ENCODE results near the gene KPNA3. TPM values are rescaled to one million over a fixed set of nuclear protein-coding genes. Genes with fewer than 3 reads are reported as not detected.
"Not testable (repeated sequence)": the region's sequence is repeated elsewhere in the genome, so short reads cannot be mapped to it uniquely, and the experiment has no call there.

KPNA3 gene
- total RNA-seq, 1 donor from 2014 or later, result 32.2 TPM

- no peak for DNase-seq (ENCODE audit: low read depth)
- no peaks in the 10 kb centered on the region for H3K36me3 ChIP-seq (ENCODE audit: control insufficient read depth, insufficient read depth, low read length)
- no peak overlapping the region for H3K4me3 ChIP-seq (ENCODE audit: low read depth, low read length)
- TF ChIP-seq CTCF (IDR thresholded peaks at IDR 0.05; ENCODE audit: insufficient read depth, low read length, poor library complexity, severe bottlenecking), result no peak
- H3K27me3 ChIP-seq (ENCODE audit: control insufficient read depth, insufficient read depth, low read length), result no peaks in the 10 kb centered on the region
These were observed 14.5 kb downstream of the KPNA3 start for GRCh38 chr13:49777746-49778614.

- Histone ChIP-seq H3K36me3 (ENCODE audit: control insufficient read depth, insufficient read depth, low read length) (no peaks in the 10 kb centered on the region), H3K27me3 (ENCODE audit: control insufficient read depth, insufficient read depth, low read length) (no peaks in the 10 kb centered on the region), H3K4me3 (ENCODE audit: low read depth, low read length) (no peak overlapping the region)
- no peak for TF ChIP-seq CTCF (IDR thresholded peaks at IDR 0.05; ENCODE audit: insufficient read depth, low read length, poor library complexity, severe bottlenecking)
- DNase-seq (ENCODE audit: low read depth), result no peak
These were observed 15.6 kb downstream of the KPNA3 start for GRCh38 chr13:49776871-49777270.

- DNase-seq (ENCODE audit: low read depth), result no peak
- H3K27me3 ChIP-seq (ENCODE audit: control insufficient read depth, insufficient read depth, low read length), result no peaks in the 10 kb centered on the region
- TF ChIP-seq CTCF (IDR thresholded peaks at IDR 0.05; ENCODE audit: insufficient read depth, low read length, poor library complexity, severe bottlenecking), result no peak
These were observed 18.0 kb downstream of the KPNA3 start for GRCh38 chr13:49774376-49775005.

GRCh38 chr13:49772828-49773227 is 19.7 kb downstream of the KPNA3 start:
- Histone ChIP-seq H3K27me3 (ENCODE audit: control insufficient read depth, insufficient read depth, low read length) (no peaks in the 10 kb centered on the region), H3K4me3 (ENCODE audit: low read depth, low read length) (no peak overlapping the region), H3K36me3 (ENCODE audit: control insufficient read depth, insufficient read depth, low read length) (no peaks in the 10 kb centered on the region)
- TF ChIP-seq CTCF (IDR thresholded peaks at IDR 0.05; ENCODE audit: insufficient read depth, low read length, poor library complexity, severe bottlenecking), result no peak
- DNase-seq (ENCODE audit: low read depth), result no peak

More at GRCh38 chr13:49774376-49775005, 18.0 kb downstream of the KPNA3 start:
- H3K4me3 ChIP-seq (ENCODE audit: low read depth, low read length), result no peak overlapping the region
- H3K36me3 ChIP-seq (ENCODE audit: control insufficient read depth, insufficient read depth, low read length), result no peaks in the 10 kb centered on the region

- not testable (repeated sequence) for H3K36me3 ChIP-seq (ENCODE audit: control insufficient read depth, insufficient read depth, low read length); H3K27me3 ChIP-seq (ENCODE audit: control insufficient read depth, insufficient read depth, low read length); H3K4me3 ChIP-seq (ENCODE audit: low read depth, low read length); DNase-seq (ENCODE audit: low read depth)
These were observed 30.7 kb downstream of the KPNA3 start for GRCh38 chr13:49761811-49762210.

- DNase-seq (ENCODE audit: low read depth), result no peak
- no peak for TF ChIP-seq CTCF (IDR thresholded peaks at IDR 0.05; ENCODE audit: insufficient read depth, low read length, poor library complexity, severe bottlenecking)
These were observed 31.9 kb downstream of the KPNA3 start for GRCh38 chr13:49760558-49760957.

More at GRCh38 chr13:49760558-49760957, 31.9 kb downstream of the KPNA3 start:
- Histone ChIP-seq H3K4me3 (ENCODE audit: low read depth, low read length) (no peak overlapping the region), H3K27me3 (ENCODE audit: control insufficient read depth, insufficient read depth, low read length) (no peaks in the 10 kb centered on the region), H3K36me3 (ENCODE audit: control insufficient read depth, insufficient read depth, low read length) (peaks cover 1% of the 10 kb centered on the region)

Data from kidney epithelial cell (primary cell).